ENCODE measurements around the gene CIAO2A.
"Not testable (repeated sequence)": the region's sequence is repeated elsewhere in the genome, so short reads cannot be mapped to it uniquely, and the experiment has no call there.

The CIAO2A gene

DNA sequence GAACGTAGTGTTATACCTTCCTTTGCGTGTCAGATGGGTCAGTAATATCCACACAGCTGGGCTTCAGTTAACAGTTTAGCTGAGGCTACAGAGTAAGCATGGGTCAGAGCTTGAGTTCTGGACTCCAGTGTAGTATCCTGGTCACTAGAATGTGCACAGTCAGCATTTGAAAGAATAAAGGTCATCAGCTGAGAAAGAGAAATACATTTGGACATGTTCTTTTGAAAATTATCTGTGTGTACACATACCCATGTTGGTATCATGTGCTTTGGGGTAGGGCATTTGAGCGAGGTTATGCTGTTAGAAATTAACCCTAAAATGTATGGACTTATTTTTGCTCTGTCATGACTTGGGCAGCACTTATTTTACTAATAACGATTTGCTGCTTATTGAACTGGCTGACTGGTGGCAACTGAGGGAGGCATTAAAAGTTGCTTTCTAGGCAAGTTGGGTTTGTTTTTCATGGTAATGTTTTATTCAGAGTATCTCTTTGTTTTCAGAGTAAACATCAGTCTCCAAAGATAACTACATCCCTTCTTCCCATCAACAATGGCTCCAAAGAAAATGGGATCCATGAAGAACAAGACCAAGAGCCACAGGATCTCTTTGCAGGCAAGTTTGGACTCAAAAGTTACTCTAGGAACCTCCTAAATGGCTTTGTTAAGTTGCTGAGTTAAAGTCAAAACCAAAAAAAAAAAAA lies 18.6 kb upstream of the CIAO2A start:
- no peak for DNase-seq (ENCODE audit: low read depth in 4 of 4, low spot score in 1 of 4)

DNA sequence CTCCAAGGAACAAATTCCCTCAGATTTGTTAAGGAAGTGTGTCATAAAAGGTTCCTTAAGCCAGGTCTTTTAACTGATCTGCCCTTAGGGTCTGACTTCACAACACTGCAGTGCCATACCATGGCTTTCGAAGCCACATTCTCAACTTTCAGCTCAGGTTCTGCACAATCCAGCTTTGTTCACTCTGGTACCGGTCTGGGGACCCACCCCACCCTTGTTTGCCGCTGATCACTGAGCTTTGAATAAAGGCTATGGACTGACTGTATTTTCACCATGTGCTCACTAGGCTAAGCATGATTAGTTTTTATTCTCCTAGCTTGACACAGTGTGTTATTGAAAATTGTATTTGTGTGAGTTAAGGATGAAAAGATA lies 18.0 kb upstream of the CIAO2A start:
- DNase-seq (ENCODE audit: low read depth in 4 of 4, low spot score in 1 of 4), result no peak

DNA sequence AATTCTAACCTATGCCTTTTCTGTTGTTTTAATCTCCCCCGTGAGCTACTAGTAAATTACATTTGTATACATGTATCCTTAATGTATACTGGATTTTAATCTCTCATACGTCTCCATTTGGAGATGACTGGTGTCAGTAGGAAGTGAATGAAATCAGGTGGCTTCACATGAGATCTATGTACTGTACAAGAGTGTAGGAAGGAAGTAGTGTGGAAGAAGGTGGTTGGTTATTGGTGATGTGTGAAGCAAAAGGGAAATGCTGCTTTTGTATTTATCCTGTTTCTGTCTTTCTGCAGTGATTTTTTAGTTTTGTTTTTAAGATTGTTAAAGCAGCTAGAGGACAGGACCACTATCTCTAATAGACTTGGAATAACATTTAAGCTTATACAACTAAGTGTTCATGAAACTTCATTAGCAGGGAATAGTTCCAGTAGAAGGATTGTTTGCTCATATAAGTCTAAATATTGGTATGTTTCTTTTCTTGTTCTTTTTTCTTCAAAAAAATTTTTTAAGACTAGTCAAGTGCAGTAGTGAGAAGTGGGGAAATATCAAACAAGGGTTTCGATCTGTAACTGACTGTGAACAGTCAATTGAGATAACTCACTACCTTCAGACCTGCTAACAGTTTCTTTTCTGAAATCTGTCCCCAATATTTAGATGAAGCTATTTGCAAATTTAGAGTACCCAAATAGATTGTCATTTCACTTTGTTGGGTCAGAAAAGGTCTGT lies 17.5 kb upstream of the CIAO2A start:
- no peak for DNase-seq (ENCODE audit: low read depth in 4 of 4, low spot score in 1 of 4)

DNA sequence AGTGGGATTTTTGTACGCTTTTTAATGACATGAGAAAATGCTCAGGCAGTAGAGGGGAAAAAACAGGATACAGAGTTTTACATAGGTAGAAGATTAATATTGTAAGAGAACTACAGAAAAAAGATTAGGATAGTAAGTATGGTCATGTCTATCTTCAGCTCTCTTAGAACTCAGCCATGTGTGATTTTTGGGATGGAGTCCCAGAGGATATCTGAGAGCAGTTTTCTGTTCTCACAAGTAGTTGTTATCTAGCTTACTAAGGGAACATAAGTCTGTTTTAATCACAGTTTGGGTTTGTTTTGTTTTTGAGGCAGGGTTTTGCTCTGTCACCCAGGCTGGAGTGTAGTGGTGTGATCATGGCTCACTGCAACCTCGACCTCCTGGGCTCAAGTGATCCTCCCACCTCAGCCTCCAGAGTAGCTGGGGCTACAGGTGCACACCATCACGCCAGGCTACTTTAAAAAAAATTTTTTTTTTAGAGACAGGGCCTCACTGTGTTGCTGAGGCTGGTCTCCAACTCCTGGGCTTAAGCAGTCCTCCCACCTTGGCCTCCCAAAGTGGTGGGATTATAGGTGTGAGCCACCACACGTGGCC lies 16.6 kb upstream of the CIAO2A start:
- not testable (repeated sequence) for DNase-seq (ENCODE audit: low read depth in 4 of 4, low spot score in 1 of 4)

DNA sequence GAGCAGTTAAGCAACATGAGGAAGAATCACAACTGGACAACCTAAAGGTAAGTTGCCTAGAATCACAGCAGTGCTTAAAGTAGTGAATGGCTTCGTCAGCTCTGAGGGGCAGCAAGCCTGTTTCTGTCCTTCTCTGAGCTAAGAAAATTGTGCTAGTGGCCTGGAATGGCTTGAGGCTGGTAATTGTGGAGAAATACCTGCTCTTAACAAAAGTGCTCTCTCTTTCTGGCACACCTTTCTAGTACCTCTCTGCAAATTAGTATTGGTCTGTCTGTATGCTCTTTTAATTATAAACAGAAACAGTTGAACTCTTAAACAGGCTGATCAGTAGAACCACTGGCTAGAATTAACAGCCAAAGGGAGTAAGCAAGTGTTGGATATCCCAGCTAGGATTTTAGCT lies 13.7 kb upstream of the CIAO2A start:
- DNase-seq (ENCODE audit: low read depth in 4 of 4, low spot score in 1 of 4), result no peak

DNA sequence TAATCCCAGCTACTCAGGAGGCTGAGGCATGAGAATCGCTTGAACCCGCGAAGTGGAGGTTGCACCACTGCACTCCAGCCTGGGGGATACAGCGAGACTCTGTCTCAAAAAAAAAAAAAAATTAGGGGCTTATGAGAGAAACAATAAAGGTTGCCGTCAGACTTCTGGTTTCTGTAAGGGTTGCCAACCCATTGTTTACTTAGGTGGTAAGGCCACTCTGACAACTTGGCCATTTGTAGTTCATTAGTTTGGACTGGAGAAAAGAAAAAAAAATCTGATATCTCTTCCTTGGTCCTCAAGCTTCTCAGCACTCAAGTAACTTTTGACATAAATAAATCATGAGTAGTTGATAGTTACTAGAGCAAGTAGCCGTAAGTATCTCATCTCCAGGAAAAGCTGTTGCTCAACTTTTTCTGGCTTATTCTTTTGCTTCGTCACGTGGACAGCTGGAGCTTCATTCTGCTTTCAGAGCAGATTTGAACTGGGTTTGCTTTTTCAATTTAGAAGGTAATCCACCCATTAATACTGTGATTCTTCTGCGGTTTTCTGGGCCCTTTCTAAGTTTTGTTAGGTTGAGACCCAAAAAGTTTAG lies 11.6 kb upstream of the CIAO2A start:
- DNase-seq (ENCODE audit: low read depth in 4 of 4, low spot score in 1 of 4), result no peak

DNA sequence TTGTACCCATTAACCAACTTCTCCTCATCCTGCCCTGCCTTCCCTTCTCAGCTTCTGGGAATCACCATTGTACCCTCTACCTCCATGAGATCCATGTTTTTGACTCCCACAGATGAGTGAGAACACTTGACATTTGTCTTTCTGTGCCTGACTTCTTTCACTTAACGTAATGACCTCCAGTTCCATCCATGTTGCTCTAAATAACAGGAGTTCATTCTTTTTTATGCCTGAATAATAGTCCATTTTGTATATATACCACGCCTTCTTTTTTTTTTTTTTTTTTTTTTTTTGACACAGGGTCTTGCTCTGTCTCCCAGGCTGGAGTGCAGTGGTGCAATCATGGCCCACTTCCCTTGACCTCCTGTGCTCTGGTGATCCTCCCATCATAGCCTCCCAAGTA lies 8.9 kb upstream of the CIAO2A start:
- DNase-seq (ENCODE audit: low read depth in 4 of 4, low spot score in 1 of 4), result no peak

DNA sequence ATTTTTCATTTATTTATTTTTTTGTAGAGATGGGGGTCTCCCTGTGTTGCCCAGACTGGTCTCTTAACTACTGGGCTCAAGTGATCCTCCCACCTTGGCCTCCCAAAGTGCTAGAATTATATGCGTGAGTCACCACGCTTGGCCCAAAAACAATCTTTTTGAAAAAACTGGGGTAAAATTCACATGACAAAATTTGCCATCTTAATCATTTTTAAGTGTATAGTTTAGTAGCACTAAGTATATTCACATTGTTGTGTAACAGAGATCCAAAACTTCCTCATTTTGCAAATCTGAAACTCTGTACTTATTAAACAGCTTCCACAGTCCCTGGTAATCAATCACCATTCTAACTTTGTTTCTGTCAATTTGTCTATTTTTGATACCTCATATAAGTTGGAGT lies 7.3 kb upstream of the CIAO2A start:
- no peak for DNase-seq (ENCODE audit: low read depth in 4 of 4, low spot score in 1 of 4)

DNA sequence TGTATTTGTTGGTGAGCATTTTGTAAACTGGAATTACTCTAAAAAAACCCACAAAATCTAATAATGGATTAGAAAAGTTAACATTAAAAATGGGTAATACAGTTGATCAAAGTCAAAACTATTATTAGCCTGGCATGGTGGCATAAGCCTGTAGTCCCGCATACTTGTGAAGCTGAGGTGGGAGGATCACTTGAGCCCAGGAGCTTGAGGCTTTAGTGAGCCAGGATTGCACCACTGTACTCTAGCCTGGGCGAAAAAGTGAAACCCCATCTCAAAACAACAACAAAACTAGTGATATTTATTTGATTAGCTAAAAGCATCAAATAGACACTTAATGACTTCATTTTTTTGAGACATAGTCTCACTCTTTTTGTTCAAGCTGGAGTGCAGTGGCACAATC lies 5.7 kb upstream of the CIAO2A start:
- no peak for DNase-seq (ENCODE audit: low read depth in 4 of 4, low spot score in 1 of 4)

DNA sequence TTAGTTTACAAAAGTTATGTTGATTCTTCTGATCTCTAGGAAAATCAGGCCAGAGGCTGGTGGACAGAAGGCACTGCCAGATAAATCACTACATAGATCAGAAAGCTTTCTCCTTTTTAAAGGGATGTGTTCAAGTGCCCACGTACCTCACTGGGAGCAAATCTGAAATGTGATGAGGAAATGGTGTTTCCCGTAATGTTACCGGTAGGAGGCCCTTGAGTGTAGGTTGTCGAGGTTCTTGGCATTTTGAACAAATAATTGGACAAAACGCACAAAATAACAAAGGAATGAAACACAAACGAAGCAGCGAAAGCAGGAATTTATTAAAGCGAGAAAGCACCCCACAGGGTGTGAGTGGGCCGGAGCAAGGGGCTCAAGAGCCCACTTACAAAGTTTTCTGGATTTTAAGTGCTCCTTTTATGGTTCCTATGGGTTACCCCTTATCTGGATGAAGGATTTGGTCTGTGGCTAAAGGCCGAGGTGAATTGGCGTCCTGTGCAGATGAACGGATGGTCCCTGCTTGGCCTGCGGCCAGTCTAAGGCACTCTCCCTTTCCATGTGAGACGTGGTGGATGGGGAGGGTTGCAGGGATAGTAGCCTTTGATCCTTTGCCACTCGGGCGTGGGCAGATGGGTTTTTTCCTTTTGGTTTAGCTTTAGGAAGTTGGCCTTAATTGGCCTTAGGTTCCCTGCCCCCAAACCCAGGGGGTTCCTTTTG lies 3.2 kb upstream of the CIAO2A start:
- no peak for DNase-seq (ENCODE audit: low read depth in 4 of 4, low spot score in 1 of 4)

DNA sequence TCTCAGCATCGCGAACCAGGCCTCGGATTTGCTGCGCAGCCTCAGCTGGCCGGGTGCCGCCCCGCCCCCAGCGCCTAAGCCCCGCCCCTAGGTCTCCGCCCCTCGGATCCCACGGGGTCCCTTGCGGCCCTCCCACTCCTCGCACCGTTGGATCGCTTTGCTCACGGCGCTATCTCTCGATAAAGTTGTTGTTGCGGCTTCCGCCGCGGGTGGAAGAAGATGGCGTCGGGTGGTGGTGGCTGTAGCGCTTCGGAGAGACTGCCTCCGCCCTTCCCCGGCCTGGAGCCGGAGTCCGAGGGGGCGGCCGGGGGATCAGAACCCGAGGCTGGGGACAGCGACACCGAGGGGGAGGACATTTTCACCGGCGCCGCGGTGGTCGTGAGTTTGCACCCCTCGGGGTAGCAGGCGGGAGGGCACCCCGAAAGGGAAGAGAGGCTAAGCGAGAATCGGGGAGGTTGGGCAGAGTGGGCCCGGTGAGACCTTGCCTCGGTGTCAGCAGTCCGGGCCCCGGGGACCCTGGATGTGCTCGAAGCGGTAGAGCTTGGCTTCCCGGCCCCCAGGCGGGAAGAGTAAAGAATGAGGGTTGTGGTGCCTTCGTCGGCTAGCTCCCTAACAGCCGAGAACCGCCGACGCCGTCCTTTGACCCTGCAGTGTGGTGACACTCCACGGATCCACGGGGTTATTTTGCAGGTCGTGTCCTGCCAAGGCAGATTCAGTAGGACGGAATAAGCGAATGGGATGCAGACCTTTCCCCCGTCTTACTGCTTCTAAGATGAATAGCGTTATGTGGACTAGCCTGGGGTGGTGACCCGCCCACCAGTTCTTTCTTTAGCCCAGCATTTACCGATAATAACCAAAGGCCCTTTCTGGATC lies 2.4 kb upstream of the CIAO2A start, which contains the start of gene SNX1:
SNX1 (plus strand) TSS at position 188 of the 873 bp plus-strand sequence; CDS start at position 220, 32 bp downstream.
- DNase-seq (ENCODE audit: low read depth in 4 of 4, low spot score in 1 of 4), result peak; percentile 85 to 97 (median 95)

DNA sequence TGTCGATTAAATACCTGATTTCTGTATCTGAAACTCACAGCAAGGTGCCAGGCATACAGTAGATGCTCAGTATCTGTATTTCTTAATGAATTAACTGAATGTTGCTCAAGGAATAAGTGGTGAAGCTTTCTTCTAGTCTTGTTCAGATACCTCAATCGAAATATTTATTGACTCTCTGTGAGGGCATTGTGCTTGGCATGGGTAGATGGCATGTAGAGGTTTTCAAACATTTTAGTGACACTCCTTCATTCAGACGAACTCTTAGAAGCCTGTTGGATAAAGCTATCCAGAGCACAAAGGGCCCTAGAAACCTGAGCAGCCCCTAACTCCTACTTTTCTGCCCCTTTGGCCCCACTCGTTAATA lies 1.8 kb upstream of the CIAO2A start:
- DNase-seq (ENCODE audit: low read depth in 4 of 4, low spot score in 1 of 4), result no peak

DNA sequence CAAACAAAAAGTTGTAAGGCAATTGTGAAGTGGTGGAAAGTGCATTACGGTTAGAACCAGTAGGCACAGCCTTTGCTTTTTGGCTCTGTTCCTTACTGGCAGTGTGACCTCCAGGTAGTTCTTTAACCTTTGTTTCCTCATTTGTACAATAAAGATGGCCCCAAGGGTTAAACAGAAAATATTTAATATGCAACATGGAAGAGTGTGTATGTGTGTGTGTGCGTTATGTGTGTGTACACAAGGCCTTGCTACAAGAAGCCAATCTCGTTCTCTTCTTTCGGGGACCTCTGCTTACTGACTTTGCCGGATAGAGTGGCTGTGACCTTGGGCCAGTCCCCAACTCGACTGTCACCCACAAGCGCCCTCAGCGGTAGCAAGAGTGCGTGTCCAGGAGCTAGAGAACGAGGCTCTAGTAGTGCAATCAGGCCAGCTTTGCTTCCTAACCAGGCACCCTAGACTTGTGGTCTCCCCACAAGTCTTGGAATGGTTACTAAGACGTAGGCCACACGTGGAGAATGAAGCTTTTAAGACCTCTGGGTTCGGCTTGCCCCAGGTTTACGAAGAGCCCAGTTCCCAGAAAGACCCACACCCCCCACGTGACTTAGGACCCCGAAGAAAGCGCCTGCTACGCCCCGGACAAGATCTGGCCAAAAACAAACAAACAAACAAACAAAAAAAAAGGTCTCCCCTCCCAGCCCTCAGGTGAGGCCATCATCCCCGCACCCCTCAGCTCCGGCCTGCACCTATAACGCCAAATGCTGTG lies 593 bp downstream of the CIAO2A start:
- peak in 2 of 4 experiments; percentile 5 to 11 for DNase-seq (ENCODE audit: low read depth in 4 of 4, low spot score in 1 of 4)

DNA sequence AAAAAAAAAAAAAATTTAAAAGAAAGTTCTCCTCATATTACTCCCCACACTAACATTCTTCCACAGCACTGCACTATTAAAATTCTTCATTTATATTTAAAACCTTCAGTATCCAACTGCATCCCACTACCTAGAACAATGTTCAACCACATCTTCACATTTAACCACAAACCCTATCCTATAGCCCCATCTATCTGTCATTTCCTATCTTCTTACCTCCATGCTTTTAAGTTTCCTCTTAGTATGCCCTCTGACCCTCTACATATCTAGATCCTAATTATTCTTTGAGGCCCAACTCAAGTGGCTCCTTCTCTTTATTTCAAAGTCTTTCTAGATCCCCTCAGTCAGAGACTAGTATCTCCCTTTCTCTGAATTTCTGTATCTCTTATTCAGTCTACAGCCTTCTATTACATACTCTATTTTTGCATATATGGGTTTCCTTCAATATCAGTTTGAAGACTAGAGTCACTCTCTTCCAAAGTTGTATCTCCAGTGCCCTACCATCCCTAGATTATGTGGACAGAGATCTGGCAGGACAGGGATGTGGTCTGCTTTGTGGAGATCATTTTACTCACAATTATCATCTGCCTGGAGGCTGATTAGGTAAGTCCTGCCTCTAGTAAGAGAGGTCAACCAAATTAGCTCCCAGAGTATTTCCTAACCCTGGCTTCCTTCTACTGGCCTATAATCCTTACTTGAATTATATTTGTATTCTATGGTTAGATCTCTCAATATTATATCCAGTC lies 1.4 kb downstream of the CIAO2A start:
- DNase-seq (ENCODE audit: low read depth in 4 of 4, low spot score in 1 of 4), result no peak

DNA sequence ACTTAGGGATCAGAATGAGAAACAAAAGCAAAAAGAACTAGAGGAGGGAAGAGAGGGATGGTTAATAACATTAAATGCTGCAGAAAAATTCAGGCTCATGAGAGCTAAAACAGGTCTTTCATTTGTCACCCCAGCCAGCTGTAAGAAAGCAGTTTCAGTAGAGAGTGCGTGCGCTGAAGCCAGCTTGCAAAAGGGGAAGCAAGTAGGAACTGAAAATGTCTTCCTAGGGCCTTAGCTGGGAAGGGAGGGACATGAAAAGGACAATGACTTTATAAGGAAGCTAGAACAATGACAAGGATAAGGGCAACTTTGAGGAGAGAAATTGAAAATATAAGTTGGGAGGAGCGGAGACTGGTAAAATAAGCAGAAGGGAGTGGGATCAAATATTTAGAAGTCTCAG lies 3.1 kb downstream of the CIAO2A start:
- no peak for DNase-seq (ENCODE audit: low read depth in 4 of 4, low spot score in 1 of 4)

DNA sequence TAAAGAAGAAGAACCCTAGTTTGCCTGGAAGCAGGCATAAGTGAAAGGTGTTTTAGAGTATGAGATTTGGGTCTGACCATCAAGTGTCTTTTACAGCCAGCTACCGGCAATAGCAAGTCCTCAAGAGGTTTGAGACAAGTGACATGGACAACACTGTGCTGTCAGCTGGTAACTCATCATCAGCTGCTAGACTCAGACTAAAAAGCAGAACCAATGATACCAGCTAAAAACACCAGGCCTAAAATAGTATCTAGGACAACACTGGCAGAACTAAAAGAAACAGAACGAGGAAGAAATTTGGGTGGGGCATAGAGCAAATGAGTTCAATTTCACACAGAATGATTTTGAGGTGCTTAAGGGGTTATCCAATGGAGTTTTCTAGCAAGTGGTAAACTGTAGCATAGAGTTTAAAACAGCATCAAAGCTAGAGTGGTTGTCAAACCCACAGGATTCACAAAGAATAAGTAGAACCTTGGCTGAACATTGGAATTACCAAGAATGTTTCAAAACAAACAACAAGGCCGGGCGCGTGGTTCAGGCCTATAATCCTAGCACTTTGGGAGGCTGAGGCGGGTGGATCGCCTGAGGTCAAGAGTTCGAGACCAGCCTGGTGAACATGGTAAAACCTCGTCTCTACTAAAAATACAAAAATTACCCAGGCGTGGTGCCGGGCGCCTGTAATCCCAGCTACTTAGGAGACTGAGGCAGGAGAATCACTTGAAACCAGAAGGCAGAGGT lies 3.9 kb downstream of the CIAO2A start:
- DNase-seq (ENCODE audit: low read depth in 4 of 4, low spot score in 1 of 4), result no peak

DNA sequence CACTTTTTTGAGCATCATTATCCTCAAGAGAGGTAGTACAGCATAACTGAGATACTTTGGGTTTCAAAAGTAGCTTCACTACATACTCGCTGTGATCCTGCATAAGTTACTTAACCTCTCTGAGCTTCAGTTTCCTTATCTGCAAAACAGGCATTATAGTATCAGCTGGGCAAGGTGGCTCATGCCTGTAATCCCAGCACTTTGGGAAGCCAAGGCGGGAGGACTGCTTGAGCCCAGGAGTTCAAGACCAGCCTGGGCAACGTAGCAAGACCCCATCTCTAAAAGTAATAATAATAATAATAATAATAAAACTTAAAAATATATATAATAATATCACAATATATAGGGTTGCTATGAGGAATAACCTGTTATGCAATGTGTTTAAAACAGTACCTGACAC lies 10.9 kb downstream of the CIAO2A start:
- no peak for DNase-seq (ENCODE audit: low read depth in 4 of 4, low spot score in 1 of 4)

DNA sequence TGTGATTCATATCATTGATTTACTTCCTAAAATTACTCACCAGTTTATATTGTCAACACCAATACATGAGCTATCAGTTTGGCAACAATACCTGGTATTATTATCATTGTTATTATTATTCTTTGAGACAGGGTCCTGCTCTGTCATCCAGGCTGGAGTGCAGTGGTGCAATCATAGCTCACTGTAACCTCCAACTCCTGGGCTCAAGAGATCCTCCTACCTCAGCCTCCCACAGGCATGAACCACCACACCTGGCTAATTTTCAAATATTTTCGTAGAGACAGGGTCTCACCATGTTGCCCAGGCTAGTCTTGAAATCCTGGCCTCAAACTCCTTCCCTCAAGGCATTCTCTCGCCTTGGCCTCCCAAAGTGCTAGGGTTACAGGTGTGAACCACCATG lies 20.1 kb downstream of the CIAO2A start:
- not testable (repeated sequence) for DNase-seq (ENCODE audit: low read depth in 4 of 4, low spot score in 1 of 4)

Measured in stimulated activated CD4-positive, alpha-beta T cell treated with anti-CD3 and anti-CD28 coated beads, Interleukin-1b, Interleukin-23, amount 100 ng/mL, for 24 hours (primary cell).